Hypothalamus (tissue), 51 donors: ENCODE measurements around the gene MOK.
A peak's percentile ranks its signal among the peaks of the same experiment; 100 is the strongest.
"Not testable (repeated sequence)": the region's sequence is repeated elsewhere in the genome, so short reads cannot be mapped to it uniquely, and the experiment has no call there.

ENCODE experiments used
- DNase-seq, 51 donors: peaks; one replicate each; lab custom pipeline; 2025; lab: John Stamatoyannopoulos, UW

The MOK gene

DNA sequence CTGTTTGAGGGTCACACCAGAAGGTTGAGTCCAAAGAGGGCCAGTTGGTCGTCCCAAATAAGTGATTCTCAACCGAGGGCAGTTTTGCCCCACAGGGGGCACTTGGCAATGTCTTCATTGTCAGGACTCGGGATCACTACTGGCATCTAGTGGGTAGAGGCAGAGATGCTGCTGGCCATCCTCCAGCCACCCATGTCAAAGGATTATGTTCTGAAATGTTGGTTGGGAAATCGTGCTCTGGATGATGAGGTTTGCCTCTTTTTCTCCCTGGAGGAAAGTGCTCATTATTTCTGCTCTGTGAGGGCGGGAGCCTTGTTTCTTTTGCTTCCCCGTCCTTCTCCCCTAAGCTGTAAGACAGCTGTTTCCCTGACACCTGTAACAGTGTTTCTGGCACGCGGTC is 18.1 kb upstream of the MOK start:
- peak in 39 of 51 donors; percentile 8 to 78 (median 46) for DNase-seq

DNA sequence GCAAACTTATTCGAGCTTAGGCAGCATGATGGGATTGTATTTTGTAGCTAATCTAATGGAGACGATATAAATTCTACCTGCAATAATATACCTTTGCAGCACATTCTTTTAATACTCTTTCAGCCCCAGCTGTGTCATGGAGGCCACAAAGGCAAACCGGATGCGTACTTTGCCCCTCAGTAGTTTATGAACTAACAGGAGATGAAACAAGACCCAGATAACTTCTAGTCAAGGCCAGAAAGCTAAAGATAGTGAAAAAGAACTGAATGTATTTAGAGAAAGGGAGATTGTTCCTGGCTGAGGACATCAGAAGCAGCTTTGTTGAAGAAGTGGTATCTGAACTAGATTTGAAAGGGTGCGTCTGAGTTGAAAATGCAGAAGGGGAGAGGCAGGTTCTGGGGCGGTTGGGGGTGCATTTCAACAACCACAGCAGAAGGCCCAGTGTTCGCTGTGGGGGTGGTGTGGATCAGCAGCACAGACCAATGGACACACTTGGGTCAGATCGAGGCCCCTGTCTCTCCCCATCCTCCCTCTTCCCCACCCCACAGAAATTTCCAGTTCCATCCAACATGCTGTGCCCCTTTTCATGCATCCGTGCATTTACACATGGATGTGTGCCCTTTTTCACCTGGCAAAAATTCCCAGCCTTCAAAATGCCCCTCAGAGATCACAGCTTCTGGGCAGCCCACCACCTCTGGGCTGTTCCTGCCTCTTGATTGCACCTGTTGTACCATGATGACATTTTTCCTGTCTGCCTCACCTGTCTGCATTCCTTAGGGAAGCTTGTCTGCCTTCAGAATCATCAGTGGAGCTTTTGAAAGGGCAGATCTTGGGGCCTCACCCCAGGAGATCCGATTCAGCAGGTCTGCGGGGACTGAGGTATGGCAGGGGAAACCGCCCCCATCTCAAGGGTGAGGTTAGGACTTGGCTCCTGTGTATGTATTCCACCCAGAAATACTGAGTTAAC is 16.8 kb upstream of the MOK start:
- no peak for DNase-seq

DNA sequence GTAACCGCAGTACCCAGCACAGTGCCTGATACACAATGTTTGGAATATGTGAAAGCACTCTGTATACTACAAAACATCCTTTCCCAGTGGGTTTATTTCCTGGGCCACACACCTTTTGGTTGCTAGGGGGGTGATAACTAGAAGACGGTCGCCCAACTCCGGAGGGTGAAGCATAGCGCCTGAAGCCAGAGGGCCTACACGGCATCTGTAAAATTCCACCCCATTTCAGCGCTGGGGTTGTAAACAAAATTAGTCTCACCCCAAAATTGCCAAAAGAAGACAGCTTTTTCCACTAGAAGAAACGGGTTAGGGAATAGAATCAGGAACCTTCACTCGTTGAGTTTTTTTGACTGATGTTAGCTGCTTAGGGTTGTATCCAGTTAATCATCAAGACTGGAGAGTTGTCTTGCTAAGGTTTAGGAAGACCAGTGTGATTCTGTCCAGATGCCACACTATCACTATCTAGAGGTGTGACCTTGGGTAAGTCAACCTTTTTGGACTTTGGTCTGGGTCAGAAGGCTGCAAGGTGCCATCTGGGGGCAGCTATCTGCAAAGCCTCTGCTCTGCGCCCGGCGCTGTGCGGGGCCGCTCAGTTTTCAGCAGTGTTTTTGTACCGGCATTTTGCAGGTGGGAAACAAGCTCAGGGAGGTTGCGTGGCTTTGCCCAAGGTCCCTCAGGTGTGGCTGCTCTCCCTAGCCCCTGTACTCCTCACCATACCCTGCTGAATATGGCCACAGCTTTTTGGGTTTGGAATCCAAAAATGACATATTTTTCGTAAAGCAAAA is 15.9 kb upstream of the MOK start:
- no peak for DNase-seq

DNA sequence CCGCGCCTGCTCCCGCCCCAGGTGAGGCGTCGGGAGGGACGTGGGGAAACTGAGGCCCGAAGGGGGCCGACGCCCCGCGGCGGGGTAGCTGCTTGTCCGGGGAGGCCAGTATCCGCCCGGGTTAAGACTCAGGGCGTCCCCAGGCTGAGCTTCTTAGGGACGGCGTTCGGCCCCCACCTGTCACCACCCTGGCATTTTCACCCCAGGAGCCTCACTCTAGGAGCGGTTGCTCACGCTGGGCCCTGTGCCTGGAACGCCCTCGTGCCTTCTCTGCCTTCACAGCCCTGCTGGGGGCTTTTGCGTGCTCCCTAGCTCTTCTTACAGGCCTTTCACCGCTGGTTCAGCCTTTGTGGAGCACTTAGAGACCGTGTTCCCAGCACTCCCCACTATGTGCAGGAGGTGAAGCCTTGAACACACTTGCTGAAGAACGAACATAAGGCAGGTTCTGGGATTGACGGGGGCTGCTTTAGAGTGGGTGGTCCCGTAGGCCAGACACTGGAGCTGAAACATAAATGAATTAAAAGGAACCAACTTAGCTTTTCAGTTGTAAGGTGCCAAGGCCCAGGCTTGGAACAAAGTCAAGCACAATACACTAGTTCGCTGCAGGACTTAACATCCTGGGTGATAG is 15.2 kb upstream of the MOK start:
- peak in 22 of 51 donors; percentile 13 to 55 (median 34) for DNase-seq

DNA sequence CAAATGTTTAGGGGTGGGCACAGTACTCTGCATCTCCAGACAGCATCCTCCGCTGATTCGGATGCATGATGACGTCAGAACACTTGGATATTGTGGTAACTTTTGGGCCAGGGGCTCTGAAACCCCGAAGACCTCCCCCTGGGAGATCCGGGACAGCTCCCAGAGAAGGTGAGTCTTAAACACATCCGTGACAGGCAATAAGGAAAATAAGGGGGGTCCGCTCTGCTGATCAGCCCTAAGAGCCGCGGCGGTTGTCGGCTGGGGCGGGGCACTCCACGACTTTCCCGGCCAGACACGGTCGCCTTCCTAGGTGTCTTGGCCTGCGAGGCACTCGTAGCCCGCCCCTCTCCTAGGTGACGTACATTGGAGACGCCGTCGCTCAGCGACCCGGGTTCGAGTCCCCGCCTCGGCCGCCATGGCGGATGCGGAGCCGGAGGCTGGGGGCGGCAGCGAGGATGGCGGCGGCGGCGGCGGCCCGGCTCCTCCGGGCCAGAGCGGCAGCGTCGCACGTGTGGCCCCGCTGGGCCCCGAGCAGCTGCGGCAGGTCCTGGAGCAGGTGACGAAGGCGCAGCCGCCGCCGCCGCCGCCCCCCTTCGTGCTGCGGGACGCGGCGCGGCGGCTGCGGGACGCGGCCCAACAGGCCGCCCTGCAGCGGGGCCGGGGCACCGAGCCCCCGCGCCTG is 14.5 kb upstream of the MOK start, which contains the start of gene ZNF839:
Gene ZNF839 (plus strand): TSS at position 396 of the 682 bp plus-strand sequence. CDS start 20 bp downstream, at position 416.
- peak in 50 of 51 donors; percentile 36 to 91 (median 82) for DNase-seq

DNA sequence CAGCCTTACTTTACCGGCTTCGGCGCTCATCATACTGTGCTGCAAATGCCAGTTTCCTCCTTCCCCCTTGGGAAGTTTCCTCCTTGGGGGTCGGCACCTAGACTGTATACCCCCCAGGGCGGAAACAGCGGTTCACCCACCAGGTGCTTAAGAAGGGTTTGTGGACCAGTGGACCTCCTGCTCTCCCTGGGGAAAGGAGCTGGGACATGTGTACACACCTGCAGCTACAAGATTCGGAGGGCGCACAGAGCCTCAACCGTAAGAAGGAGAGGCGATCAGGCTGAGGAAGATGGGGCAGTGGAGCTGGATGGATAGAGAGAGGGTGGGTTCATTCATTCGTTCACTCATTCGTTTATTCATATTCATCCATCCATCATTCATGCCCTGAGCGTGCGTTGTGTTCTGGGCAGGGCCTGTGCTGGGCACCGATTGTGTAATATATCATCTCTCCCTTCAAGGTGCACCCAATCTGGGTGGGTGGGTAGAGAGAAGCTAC is 13.9 kb upstream of the MOK start:
- peak in 1 of 51 donors; percentile 41 for DNase-seq

DNA sequence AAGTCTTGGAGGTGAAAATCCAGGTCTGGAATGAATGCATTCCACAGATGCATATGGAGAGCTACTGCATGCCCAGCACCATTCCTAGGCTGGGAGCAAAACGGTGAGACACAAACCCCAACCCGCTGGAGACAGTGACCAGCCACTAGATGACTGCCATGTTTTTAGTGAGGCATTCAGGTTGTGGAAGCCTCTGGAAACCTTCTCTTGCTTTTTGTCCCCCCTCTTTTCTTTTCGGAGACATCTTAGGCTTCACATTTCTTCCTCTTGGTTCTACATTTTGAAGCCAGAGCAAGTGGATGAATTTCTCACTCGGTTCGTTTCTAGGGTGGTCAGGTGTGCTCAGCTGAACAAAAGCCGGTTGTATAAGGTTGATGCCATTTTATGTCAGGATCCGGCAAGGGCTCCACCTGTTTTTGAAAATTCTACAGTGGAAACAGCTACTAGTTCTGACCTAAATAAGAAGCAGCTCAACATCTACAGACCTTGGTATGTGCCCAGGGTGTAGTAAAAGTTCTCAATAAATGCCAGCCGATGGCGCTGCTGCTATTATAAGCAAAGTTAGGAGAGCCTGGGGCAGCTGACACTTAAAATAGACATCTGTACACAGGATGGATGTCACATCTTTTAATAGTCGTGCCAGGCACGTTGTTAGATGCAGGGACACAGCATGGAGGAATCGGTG is 12.7 kb upstream of the MOK start:
- peak in 7 of 51 donors; percentile 12 to 72 (median 24) for DNase-seq

DNA sequence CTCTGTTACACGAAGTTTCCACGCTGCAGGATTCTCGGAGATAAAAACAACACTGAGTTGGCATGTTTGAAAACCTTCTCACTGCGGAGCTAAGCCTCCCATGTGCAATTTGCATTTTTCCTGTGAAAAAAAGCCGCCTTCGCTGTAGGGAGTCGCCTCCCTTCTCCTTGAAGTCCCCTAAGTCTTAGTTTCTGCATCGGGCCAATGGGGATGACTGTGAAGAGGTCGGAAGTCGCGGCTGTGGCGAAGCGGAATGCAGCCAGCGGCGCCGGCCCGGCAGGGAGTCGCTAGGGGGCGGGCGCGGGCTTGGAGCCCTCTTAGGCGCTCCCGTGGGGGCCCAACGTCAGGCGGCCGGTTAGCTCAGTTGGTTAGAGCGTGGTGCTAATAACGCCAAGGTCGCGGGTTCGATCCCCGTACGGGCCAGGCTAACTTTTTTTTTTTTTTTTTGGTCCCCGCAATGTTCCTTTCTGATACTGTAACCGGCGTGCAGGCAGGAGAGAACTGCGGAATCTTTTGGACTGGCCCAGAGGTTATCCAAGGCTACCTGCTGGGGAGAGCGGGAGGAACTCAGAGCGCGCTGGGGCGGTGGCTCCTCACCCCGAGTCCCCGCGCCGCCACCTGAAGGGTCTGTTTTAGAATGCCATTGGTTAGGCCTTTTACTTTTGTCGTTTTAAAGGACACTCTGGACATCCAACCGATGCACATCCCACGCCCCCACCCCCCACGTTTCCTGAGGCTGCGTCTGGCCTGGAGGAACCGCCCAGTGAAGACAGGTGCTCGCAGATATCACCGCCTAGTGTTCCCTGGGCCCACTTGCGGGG is 12.0 kb upstream of the MOK start:
- DNase-seq: peak; percentile 27 to 96 (median 88)

DNA sequence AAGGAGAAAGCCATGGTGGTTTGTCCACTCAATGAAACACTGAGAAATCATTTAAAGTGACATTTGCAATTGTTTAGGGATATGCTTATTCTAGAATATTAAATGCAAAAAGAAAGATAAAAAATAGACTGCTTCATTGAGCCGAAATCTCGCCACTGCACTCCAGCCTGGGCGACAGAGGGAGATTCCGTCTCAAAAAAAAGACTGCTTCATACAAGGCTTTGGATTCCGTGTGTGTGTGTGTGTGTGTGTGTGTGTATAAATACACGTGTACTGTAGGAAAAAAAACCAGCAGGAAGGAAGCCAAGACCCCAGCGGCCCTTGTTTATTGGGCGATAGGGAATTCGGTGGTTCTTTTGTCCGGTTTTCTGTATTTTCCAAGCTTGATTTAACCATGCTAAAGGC is 11.4 kb upstream of the MOK start:
- DNase-seq: peak in 3 of 51 donors; percentile 33 to 77 (median 45)

DNA sequence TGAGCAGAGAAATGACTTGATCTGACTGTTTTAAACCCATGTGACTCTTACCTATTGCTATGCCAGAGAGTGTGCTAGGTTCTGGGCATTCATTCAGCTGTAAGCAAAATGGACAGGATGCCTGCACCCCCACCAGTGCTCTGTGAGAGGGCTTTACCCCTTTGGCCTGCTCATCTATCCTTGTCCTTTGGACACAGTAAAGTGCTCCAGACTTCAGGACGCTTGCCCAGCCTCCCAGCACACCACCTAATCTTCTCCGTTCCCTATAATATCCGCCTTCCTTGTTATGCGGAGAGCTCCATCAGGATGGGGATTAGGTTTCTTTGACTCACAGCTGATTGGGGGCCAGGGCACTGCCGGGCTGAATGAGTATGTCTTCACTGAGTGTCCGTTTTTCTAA is 10.2 kb upstream of the MOK start:
- peak in 2 of 51 donors; percentile 8 for DNase-seq

DNA sequence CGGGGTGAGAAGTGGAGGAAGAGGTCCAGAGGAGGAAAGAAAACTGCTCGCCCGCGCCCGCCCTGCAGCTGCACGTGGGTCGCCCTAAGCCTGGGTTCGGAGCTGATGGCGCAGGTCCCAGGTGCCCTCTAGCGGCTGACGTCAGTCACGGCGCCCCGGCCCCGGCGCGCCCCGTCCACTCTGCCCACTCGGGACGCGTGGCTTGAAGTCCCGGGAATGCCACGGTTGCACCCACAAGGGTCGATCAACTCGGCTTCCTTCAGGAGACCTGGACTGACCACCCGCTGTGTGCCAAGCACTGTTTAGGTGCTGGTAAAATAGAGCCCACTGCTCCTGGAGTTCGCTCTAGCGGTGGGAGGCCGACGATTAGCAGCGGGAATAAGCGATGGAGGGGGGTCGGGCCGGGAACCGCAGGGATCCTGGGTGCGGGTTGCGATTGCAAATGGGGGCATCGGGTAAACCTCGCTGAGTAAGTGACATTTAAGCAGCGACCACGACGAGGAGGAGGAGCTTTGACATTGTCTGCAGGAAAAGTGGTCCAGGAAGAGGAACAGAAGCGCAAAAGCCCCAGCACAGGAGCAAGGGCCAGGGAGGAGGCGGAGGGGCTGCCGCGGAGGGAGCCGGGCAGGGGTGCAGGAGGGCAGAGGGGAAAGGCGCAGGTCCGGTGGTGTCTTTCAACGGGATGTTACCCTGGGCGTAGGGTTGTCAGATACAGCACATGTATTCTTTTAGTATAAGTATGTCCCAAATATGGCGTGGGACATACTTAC is 9.5 kb upstream of the MOK start:
- peak; percentile 39 to 93 (median 77) for DNase-seq

DNA sequence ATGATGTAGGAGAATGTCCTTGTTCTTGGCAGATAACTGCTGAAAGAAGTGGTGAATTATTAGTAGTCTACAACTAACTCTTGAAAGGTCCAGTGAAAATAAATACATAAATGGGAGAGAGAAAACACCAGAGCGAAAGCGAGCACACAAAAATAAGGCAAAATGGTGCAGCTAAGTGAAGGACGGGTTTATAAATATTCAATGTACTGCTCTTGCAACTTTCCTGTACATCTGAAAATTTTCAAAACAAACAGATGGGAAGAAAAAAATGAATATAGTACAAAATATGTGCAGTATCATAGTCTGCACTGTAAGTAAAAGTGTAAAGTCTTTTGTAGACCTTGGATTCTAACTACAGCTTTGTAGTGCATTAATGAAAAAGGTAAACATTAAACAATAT is 1.3 kb downstream of the MOK start:
- no peak for DNase-seq

DNA sequence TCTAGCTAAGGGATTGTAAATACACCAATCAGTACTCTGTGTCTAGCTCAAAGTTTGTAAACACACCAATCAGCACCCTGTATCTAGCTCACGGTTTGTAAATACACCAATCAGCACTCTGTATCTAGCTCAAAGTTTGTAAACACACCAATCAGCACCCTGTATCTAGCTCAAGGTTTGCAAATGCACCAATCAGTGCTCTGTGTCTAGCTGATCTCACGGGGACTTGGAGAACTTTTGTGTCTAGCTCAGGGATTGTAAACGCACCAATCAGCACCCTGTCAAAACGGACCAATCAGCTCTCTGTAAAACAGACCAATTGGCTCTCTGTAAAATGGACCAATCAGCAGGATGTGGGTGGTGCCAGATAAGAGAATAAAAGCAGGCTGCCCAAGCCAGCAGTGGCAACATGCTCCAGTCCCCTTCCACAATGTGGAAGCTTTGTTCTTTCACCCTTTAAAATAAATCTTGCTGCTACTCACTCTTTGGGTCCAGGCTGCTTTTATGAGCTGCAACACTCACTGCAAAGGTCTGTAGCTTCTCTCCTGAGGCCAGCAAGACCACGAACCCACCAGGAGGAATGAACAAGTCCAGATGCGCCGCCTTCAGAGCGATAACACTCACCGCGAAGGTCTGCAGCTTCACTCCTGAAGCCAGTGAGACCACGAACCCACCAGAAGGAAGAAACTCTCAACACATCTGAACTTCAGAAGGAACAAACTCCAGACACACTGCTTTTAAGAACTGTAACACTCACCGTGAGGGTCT is 6.5 kb downstream of the MOK start:
- DNase-seq: not testable (repeated sequence)

DNA sequence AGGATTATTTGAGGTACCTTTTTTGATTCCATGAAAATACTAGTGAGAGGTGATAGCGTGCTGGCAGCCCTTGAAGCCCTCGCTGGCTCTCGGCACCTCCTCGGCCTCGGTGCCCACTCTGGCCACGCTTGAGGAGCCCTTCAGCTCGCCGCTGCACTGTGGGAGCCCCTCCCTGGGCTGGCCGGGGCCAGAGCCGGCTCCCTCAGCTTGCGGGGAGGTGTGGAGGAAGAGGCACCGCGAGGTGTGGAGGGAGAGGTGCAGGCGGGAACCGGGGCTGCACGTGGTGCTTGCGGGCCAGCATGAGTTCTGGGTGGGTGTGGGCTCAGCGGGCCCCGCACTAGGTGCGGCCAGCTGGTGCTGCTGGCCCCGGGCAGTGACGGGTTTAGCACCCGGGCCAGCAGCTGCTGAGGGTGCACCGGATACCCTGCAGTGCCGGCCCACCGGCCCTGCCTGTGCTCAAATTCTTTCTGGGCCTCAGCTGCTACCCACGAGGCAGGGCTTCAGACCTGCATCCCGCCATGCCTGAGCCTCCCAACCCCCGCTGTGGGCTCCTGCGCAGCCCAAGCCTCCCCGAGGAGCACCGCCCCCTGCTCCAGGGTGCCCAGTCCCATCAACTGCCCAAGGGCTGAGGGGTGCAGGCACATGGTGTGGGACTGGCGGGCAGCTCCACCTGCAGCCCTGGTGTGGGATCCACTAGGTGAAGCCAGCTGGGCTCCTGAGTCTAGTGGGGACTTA is 7.4 kb downstream of the MOK start:
- no peak for DNase-seq

DNA sequence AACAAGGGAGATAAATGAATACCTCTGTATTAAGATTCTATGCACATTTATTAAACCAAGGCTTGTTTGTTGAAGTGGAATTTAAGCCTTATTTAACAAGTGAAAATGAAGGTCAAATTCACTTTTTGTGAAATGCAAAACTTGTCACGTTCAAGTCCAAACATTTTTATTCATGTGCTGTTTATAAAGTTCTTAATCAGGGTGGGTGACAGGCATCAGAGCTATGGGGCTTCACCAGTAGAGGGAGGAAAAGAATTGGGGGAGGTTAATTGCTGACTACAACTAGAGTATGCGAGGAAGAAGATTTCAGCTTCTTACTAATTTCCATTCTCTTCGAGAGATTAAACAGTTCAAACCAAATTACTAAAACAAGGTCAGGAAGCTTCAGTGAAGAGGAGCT is 9.7 kb downstream of the MOK start:
- DNase-seq: no peak

DNA sequence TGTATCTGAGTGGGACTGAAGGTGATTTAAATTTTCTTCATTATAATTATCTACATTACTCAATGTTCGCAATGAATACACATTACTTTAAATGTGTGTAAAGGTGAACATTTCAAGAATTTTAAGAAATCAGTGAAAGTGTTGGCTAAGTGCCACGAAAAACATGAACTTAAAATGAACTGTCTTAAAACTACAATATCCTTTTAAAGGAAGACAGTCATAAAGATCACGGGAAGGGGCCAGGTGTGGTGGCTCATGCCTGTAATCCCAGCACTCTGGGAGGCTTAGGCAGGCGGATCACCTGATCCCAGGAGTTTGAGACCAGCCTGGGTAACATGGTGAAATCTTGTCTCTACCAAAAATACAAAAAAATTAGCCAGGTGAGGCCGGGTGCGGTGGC is 11.2 kb downstream of the MOK start:
- no peak for DNase-seq
